Mesenchymal stem cell (in vitro differentiated cells and primary cell): ENCODE data around the gene COQ8B.

ENCODE experiments used
- DNase-seq: peaks from one replicate; pipeline ENCODE4 v3.0.0-alpha.2; 2013
- H2AFZ ChIP-seq: one replicate; pipeline ENCODE4 v1.6.1; 2013; ENCODE audit warnings: low read depth, mild to moderate bottlenecking, control low read depth, inconsistent platforms, low read length, moderate library complexity
- H2AK5ac ChIP-seq: 2 replicates; pipeline ENCODE4 v1.6.1; 2013; ENCODE audit warnings: low read length, moderate library complexity, mild to moderate bottlenecking, inconsistent platforms; ENCODE audit not compliant: severe bottlenecking
- H2BK120ac ChIP-seq: one replicate; pipeline ENCODE4 v1.6.1; 2013; ENCODE audit warnings: low read depth, mild to moderate bottlenecking, inconsistent platforms, low read length, moderate library complexity
- H2BK12ac ChIP-seq, 2 experiments: one replicate each; pipeline ENCODE4 v1.6.1; 2013; ENCODE audit warnings: inconsistent platforms in 2 of 2, low read length in 2 of 2, mild to moderate bottlenecking in 2 of 2, moderate library complexity in 2 of 2, control low read depth in 1 of 2
- H2BK15ac ChIP-seq: one replicate; pipeline ENCODE4 v1.6.1; 2013; ENCODE audit warnings: mild to moderate bottlenecking, low read depth, inconsistent platforms; ENCODE audit not compliant: poor library complexity, severe bottlenecking
- H2BK5ac ChIP-seq: 2 replicates; pipeline ENCODE4 v1.6.1; 2013; ENCODE audit warnings: low read depth, mild to moderate bottlenecking, low read length, control low read depth, inconsistent platforms; ENCODE audit not compliant: poor library complexity, severe bottlenecking
- H3K14ac ChIP-seq, 2 experiments: one replicate each; pipeline ENCODE4 v1.6.1; 2013; ENCODE audit warnings: inconsistent platforms in 2 of 2, low read length in 2 of 2, control low read depth in 1 of 2, mild to moderate bottlenecking in 1 of 2, moderate library complexity in 1 of 2
- H3K18ac ChIP-seq, 2 experiments: one replicate each; pipeline ENCODE4 v1.6.1; 2013; ENCODE audit warnings: inconsistent platforms in 2 of 2, low read length in 2 of 2, control low read depth in 1 of 2, low read depth in 1 of 2, mild to moderate bottlenecking in 1 of 2
- H3K23ac ChIP-seq, 2 experiments: one replicate each; pipeline ENCODE4 v1.6.1; 2013; ENCODE audit warnings: inconsistent platforms in 2 of 2, low read length in 2 of 2, mild to moderate bottlenecking in 2 of 2, moderate library complexity in 2 of 2, control low read depth in 1 of 2
- H3K27ac ChIP-seq: 2 replicates; pipeline ENCODE4 v1.5.1; 2013; ENCODE audit warnings: mild to moderate bottlenecking, moderate library complexity, low read length, control low read depth, inconsistent platforms; ENCODE audit not compliant: poor library complexity, severe bottlenecking
- H3K27me3 ChIP-seq, 2 experiments: 2 replicates each; pipeline versions ENCODE4 v1.6.1 to v1.7.0; 2013; ENCODE audit warnings: low read length in 2 of 2, mild to moderate bottlenecking in 2 of 2, moderate library complexity in 2 of 2, control low read depth in 1 of 2, inconsistent platforms in 1 of 2; ENCODE audit not compliant: control insufficient read depth in 1 of 2, insufficient read depth in 1 of 2
- H3K36me3 ChIP-seq, 2 experiments: 2 replicates each; pipeline versions ENCODE4 v1.6.1 to v1.7.0; 2013; ENCODE audit warnings: low read length in 2 of 2, control low read depth in 1 of 2, inconsistent platforms in 1 of 2, low read depth in 1 of 2, mild to moderate bottlenecking in 1 of 2; ENCODE audit not compliant: insufficient read depth in 2 of 2, control insufficient read depth in 1 of 2
- H3K4ac ChIP-seq, 2 experiments: one replicate each; pipeline ENCODE4 v1.6.1; 2013; ENCODE audit warnings: inconsistent platforms in 2 of 2, low read length in 2 of 2, mild to moderate bottlenecking in 2 of 2, moderate library complexity in 2 of 2, control low read depth in 1 of 2, low read depth in 1 of 2
- H3K4me1 ChIP-seq: 2 replicates; pipeline ENCODE4 v1.6.1; 2013; ENCODE audit warnings: low read depth, low read length, control low read depth; ENCODE audit not compliant: control insufficient read depth, insufficient read depth
- H3K4me2 ChIP-seq: 2 replicates; pipeline ENCODE4 v1.6.1; 2013; ENCODE audit warnings: low read length, mild to moderate bottlenecking, inconsistent platforms; ENCODE audit not compliant: poor library complexity, severe bottlenecking
- H3K4me3 ChIP-seq, 2 experiments: 2 replicates each; pipeline versions ENCODE4 v1.5.1 to v1.7.0; 2013; ENCODE audit warnings: low read length in 2 of 2, mild to moderate bottlenecking in 2 of 2, control low read depth in 1 of 2, low read depth in 1 of 2; ENCODE audit not compliant: insufficient read depth in 1 of 2
- H3K79me1 ChIP-seq: replicated peaks from 2 replicates; pipeline ENCODE4 v1.6.1; 2013; ENCODE audit warnings: mild to moderate bottlenecking, control low read depth, low read length, inconsistent platforms; ENCODE audit not compliant: poor library complexity, severe bottlenecking
- H3K9ac ChIP-seq: 2 replicates; pipeline ENCODE4 v1.7.0; 2013; ENCODE audit warnings: mild to moderate bottlenecking, low read length, moderate library complexity
- H3K9me3 ChIP-seq: 2 replicates; pipeline ENCODE4 v1.7.0; 2013; ENCODE audit warnings: mild to moderate bottlenecking, low read length; ENCODE audit not compliant: control insufficient read depth
- H4K8ac ChIP-seq: one replicate; pipeline ENCODE4 v1.6.1; 2013; ENCODE audit warnings: inconsistent platforms, mild to moderate bottlenecking, low read length, moderate library complexity
- H4K91ac ChIP-seq: one replicate; pipeline ENCODE4 v1.6.1; 2013; ENCODE audit warnings: mild to moderate bottlenecking, low read length, inconsistent platforms
- WGBS: methylation state at CpG from one replicate; pipeline ENCODE4 v1.1.7; 2013; ENCODE audit warnings: mixed read lengths; 5-methylcytosine and 5-hydroxymethylcytosine counted together

Gene COQ8B

DNA sequence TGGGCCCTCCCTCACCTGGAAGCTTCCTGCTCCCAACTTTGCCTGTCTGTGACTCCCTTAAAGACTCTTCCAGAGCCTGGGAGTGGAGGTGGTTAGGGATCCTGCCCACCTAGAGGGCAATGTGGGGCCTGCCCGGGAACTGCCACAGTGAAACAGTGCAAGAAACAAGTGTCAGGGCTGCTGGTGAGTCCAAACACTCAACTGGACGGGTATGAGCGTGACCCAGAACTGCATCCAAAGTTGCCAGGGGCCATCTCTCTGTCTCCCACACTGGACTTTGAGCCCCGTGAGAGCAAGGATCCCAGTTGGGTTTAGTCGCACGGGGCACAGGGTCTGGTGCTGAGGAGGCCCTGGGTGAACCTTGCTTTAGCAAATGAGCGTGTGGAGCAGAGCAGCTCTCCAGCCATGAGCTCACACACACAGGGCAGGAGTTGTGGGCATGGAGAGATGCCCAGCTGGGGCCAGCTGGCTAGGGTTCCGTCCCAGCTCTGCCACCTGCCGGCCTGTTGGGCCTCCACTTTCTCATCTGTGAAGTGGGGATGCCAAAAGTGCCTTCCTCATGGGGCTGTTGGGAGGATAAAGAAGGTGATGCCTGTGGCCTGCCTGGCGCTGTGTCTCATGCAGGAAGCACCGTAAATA is 23.4 kb downstream of the COQ8B start:
- no peak overlapping the region for H3K14ac ChIP-seq
- peak overlapping the region in 1 of 2 experiments; percentile 4 for H3K4me3 ChIP-seq
- H3K4me1 ChIP-seq: peaks cover 20% of the 10 kb centered on the region
- no peaks in the 10 kb centered on the region for H3K27me3 ChIP-seq
- H3K79me1 ChIP-seq: peaks cover 7% of the 10 kb centered on the region
- H3K4me2 ChIP-seq: no peak overlapping the region
- H2BK12ac ChIP-seq: no peak overlapping the region
- H2BK15ac ChIP-seq: no peak overlapping the region
- H3K18ac ChIP-seq: no peak overlapping the region
- H3K9me3 ChIP-seq: no peaks in the 10 kb centered on the region
- H3K9ac ChIP-seq: no peak overlapping the region
- no peak overlapping the region for H2AK5ac ChIP-seq
- no peak overlapping the region for H2BK120ac ChIP-seq
- no peak overlapping the region for H4K91ac ChIP-seq
- no peak overlapping the region for H2AFZ ChIP-seq
- DNase-seq: no peak
- H3K27ac ChIP-seq: no peak overlapping the region
- peaks cover 31 to 51% of the 10 kb centered on the region in 2 experiments for H3K36me3 ChIP-seq
- H3K4ac ChIP-seq: no peak overlapping the region
- H4K8ac ChIP-seq: no peak overlapping the region
- H2BK5ac ChIP-seq: no peak overlapping the region
- 95% methylated on average over 9 of the region's 11 CpGs for WGBS
- H3K23ac ChIP-seq: no peak overlapping the region

DNA sequence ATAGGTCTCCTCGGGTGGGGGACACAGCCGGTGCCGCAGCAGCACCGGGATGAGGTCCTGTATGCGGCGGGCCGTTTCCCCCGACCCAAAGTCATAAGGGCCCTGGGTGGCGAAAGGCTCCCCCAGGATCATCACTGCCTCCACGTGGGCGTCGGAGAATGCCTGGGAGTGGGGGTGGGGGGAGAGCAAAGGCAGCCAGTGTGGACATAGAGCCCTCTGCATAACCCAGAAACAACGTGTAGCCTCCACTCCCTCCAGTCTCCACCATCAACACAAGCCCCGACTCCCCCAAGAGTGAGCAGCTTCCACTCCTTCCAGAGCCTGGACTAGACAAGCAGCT is 24.5 kb downstream of the COQ8B start:
- Histone ChIP-seq H3K23ac (no peak overlapping the region), H3K27me3 (no peaks in the 10 kb centered on the region), H3K36me3 (peaks cover 31 to 52% of the 10 kb centered on the region in 2 experiments), H2AK5ac (no peak overlapping the region), H3K9me3 (no peaks in the 10 kb centered on the region), H2BK15ac (no peak overlapping the region), H3K4ac (no peak overlapping the region), H3K9ac (no peak overlapping the region), H3K4me3 (peak overlapping the region in 1 of 2 experiments; percentile 19), H3K14ac (no peak overlapping the region), H3K18ac (no peak overlapping the region), H2BK12ac (peak overlapping the region; percentile 11 to 37), H4K91ac (peak overlapping the region; percentile 62), H2BK120ac (no peak overlapping the region), H3K27ac (no peak overlapping the region), H3K4me1 (peaks cover 24% of the 10 kb centered on the region), H3K4me2 (no peak overlapping the region), H2BK5ac (no peak overlapping the region), H3K79me1 (peaks cover 14% of the 10 kb centered on the region), H2AFZ (no peak overlapping the region), H4K8ac (no peak overlapping the region)
- 90% methylated on average over 11 of the region's 14 CpGs for WGBS
- no peak for DNase-seq

- peak; percentile 9 for DNase-seq
- Histone ChIP-seq H2BK120ac (peak overlapping the region; percentile 78), H2BK12ac (peak overlapping the region in 1 of 2 experiments; percentile 61), H3K27ac (no peak overlapping the region), H3K14ac (peak overlapping the region in 1 of 2 experiments; percentile 18), H3K4me3 (peak overlapping the region; percentile 19 to 76), H3K18ac (peak overlapping the region; percentile 79 to 90), H3K4me2 (peak overlapping the region; percentile 99), H4K91ac (peak overlapping the region; percentile 90), H3K23ac (no peak overlapping the region), H3K36me3 (peaks cover 29 to 52% of the 10 kb centered on the region in 2 experiments), H3K9ac (peak overlapping the region; percentile 84), H2AFZ (no peak overlapping the region), H2AK5ac (peak overlapping the region; percentile 57), H3K9me3 (no peaks in the 10 kb centered on the region), H2BK15ac (peak overlapping the region; percentile 60), H2BK5ac (no peak overlapping the region), H4K8ac (peak overlapping the region; percentile 59), H3K79me1 (peaks cover 18% of the 10 kb centered on the region), H3K4me1 (peaks cover 24% of the 10 kb centered on the region), H3K4ac (peak overlapping the region; percentile 37 to 85), H3K27me3 (no peaks in the 10 kb centered on the region)
- 91% methylated on average over 20 of the region's 24 CpGs for WGBS
Observed at GRCh38 chr19:40691421-40692211, 25.1 kb downstream of the COQ8B start.

- DNase-seq: peak; percentile 90
- peak overlapping the region; percentile 83 to 85 for H3K4ac ChIP-seq
- H3K23ac ChIP-seq: no peak overlapping the region
- 5% methylated on average over 43 of the region's 56 CpGs for WGBS
- H3K79me1 ChIP-seq: peaks cover 18% of the 10 kb centered on the region
- peak overlapping the region; percentile 99 for H3K4me2 ChIP-seq
- H2AFZ ChIP-seq: peak overlapping the region; percentile 47
- peak overlapping the region; percentile 18 to 44 for H3K14ac ChIP-seq
- H2BK12ac ChIP-seq: peak overlapping the region; percentile 27 to 72
- H3K4me1 ChIP-seq: peaks cover 24% of the 10 kb centered on the region
- H4K8ac ChIP-seq: peak overlapping the region; percentile 59
- peak overlapping the region; percentile 85 for H2BK5ac ChIP-seq
- H2BK15ac ChIP-seq: peak overlapping the region; percentile 60
- no peaks in the 10 kb centered on the region for H3K9me3 ChIP-seq
- peak overlapping the region; percentile 72 for H3K27ac ChIP-seq
- H3K27me3 ChIP-seq: no peaks in the 10 kb centered on the region
- peaks cover 33 to 57% of the 10 kb centered on the region in 2 experiments for H3K36me3 ChIP-seq
- peak overlapping the region; percentile 79 to 90 for H3K18ac ChIP-seq
- peak overlapping the region; percentile 72 to 84 for H3K4me3 ChIP-seq
- peak overlapping the region; percentile 90 for H4K91ac ChIP-seq
- peak overlapping the region; percentile 78 for H2BK120ac ChIP-seq
- peak overlapping the region; percentile 84 for H3K9ac ChIP-seq
- no peak overlapping the region for H2AK5ac ChIP-seq
Observed at GRCh38 chr19:40690693-40691420, 25.8 kb downstream of the COQ8B start.
